GM23338 (cell line): ENCODE data around the gene HSF4. TPM values are rescaled to one million over a fixed set of nuclear protein-coding genes. Genes with fewer than 3 reads are reported as not detected.

Source experiments
- ATAC-seq: fragments of 200-7000 bp; cut with Tn5 transposase; 3 replicates; pipeline ENCODE4 v1.9.1; 2020
- DNase-seq: peaks from one replicate; pipeline ENCODE4 v3.0.0-alpha.2; 2015; ENCODE audit warnings: low spot score
- H2AFZ ChIP-seq: fragments of 200-600 bp; sonication (generic); 2 replicates; pipeline ENCODE4 v1.8.0; 2016; ENCODE audit warnings: antibody characterized with exemption, mild to moderate bottlenecking, moderate library complexity
- H3F3A ChIP-seq: fragments of 200-600 bp; sonication (generic); replicated peaks from 2 replicates; pipeline ENCODE4 v1.8.0; 2017; ENCODE audit warnings: antibody characterized with exemption, mixed run types, low read depth
- H3K27ac ChIP-seq: fragments of 200-600 bp; sonication (generic); 2 replicates; pipeline ENCODE4 v1.6.1; 2016; ENCODE audit warnings: low read depth
- H3K27me3 ChIP-seq: fragments of 200-600 bp; sonication (generic); 2 replicates; pipeline ENCODE4 v1.8.0; 2016; ENCODE audit warnings: mild to moderate bottlenecking, mixed run types, moderate library complexity; ENCODE audit not compliant: insufficient read depth
- H3K36me3 ChIP-seq: fragments of 200-600 bp; sonication (generic); 2 replicates; pipeline ENCODE4 v1.8.0; 2016; ENCODE audit warnings: mild to moderate bottlenecking; ENCODE audit not compliant: insufficient read depth
- H3K4me1 ChIP-seq: fragments of 200-600 bp; sonication (generic); 2 replicates; pipeline ENCODE4 v1.8.0; 2016; ENCODE audit warnings: mild to moderate bottlenecking, moderate library complexity; ENCODE audit not compliant: insufficient read depth
- H3K4me2 ChIP-seq: fragments of 200-600 bp; sonication (generic); 2 replicates; pipeline ENCODE4 v1.7.1; 2017; ENCODE audit warnings: mixed run types
- H3K4me3 ChIP-seq: fragments of 200-600 bp; sonication (generic); 2 replicates; pipeline ENCODE4 v1.6.1; 2016; ENCODE audit warnings: mixed run types
- H3K79me2 ChIP-seq: fragments of 200-600 bp; sonication (generic); replicated peaks from 2 replicates; pipeline ENCODE4 v1.8.0; 2017; ENCODE audit warnings: mild to moderate bottlenecking; ENCODE audit not compliant: insufficient read depth
- H3K9me2 ChIP-seq: fragments of 200-600 bp; sonication (generic); 2 replicates; pipeline ENCODE4 v1.8.0; 2017; ENCODE audit not compliant: insufficient read depth
- H4K20me1 ChIP-seq: fragments of 200-600 bp; sonication (generic); replicated peaks from 2 replicates; pipeline ENCODE4 v1.8.0; 2017; ENCODE audit warnings: mild to moderate bottlenecking; ENCODE audit not compliant: insufficient read depth
- H3K27ac Mint-ChIP-seq: 2 replicates; pipeline ENCODE4 v1.8.0; 2020; ENCODE audit warnings: inconsistent platforms, mild to moderate bottlenecking, moderate library complexity, mixed read lengths
- H3K27me3 Mint-ChIP-seq: 3 replicates; pipeline ENCODE4 v1.8.0; 2022; ENCODE audit warnings: low read depth, mild to moderate bottlenecking, moderate library complexity, mixed read lengths, inconsistent platforms; ENCODE audit not compliant: insufficient read depth, poor library complexity
- H3K36me3 Mint-ChIP-seq: 3 replicates; pipeline ENCODE4 v1.8.0; 2021; ENCODE audit warnings: low read depth, mild to moderate bottlenecking, inconsistent platforms, moderate library complexity, mixed read lengths
- H3K4me1 Mint-ChIP-seq: 3 replicates; pipeline ENCODE4 v1.8.0; 2020; ENCODE audit warnings: mild to moderate bottlenecking, inconsistent platforms, mixed read lengths
- H3K4me3 Mint-ChIP-seq: 3 replicates; pipeline ENCODE4 v1.8.0; 2021; ENCODE audit warnings: moderate library complexity, mild to moderate bottlenecking, inconsistent platforms, mixed read lengths
- H3K9me3 Mint-ChIP-seq: 3 replicates; pipeline ENCODE4 v1.8.0; 2020; ENCODE audit warnings: moderate library complexity, mild to moderate bottlenecking, inconsistent platforms, mixed read lengths
- CREB1 ChIP-seq: fragments of 250-450 bp; sonication (Bioruptor Pico); IDR thresholded peaks from 2 replicates; pipeline ENCODE4 v1.5.0; 2020; ENCODE audit warnings: low read depth, mild to moderate bottlenecking, moderate library complexity
- EZH2 ChIP-seq: fragments of 200-600 bp; sonication (generic); IDR thresholded peaks from one replicate; pipeline ENCODE4 v1.8.0; 2017; ENCODE audit warnings: antibody characterized with exemption, mild to moderate bottlenecking, low read depth; ENCODE audit not compliant: unreplicated experiment
- EZH2phosphoT487 ChIP-seq: fragments of 200-600 bp; sonication (generic); IDR thresholded peaks from one replicate; pipeline ENCODE4 v1.8.1; 2018; ENCODE audit warnings: antibody characterized with exemption; ENCODE audit not compliant: unreplicated experiment
- JUNB ChIP-seq: IDR thresholded peaks from one replicate; pipeline ENCODE4 v1.6.1; 2016; ENCODE audit warnings: antibody characterized with exemption; ENCODE audit not compliant: unreplicated experiment
- NANOG ChIP-seq: IDR thresholded peaks from 2 replicates; pipeline ENCODE4 v1.6.1; 2016; ENCODE audit warnings: antibody characterized with exemption, borderline replicate concordance
- POLR2AphosphoS5 ChIP-seq: IDR thresholded peaks from 2 replicates; pipeline ENCODE4 v1.6.1; 2016; ENCODE audit warnings: antibody characterized with exemption, low read depth
- STAT1 ChIP-seq: IDR thresholded peaks from one replicate; pipeline ENCODE4 v1.6.1; 2016; ENCODE audit warnings: antibody characterized with exemption; ENCODE audit not compliant: unreplicated experiment
- ZNF114 ChIP-seq: fragments of 250-450 bp; sonication (Bioruptor Pico); IDR thresholded peaks from 2 replicates; pipeline ENCODE4 v1.5.0; 2020; ENCODE audit warnings: mild to moderate bottlenecking, moderate library complexity
- ZNF331 ChIP-seq: fragments of 250-450 bp; sonication (Bioruptor Pico); IDR thresholded peaks from 2 replicates; pipeline ENCODE4 v1.5.0; 2020; ENCODE audit warnings: low read depth, mild to moderate bottlenecking, moderate library complexity
- polyA plus RNA-seq: library from polyadenylated mRNA; unstranded; fragments of >200 nt; fragmentation: Nextera tagmentation; extraction: Ambion mirVana; gene quantifications from 2 replicates; pipeline ENCODE4 v1.2.1, GENCODE V29; 2016
- total RNA-seq: library from RNA; depleted of rRNA; stranded (reverse); fragments of >200 nt; shearing (Covaris generic); gene quantifications from 2 replicates; pipeline ENCODE4 v1.2.3, GENCODE V29; 2014
- TF ChIP-seq, protein P1 (sequence below), 2 experiments: fragments of 200-600 bp in 1 of 2; sonication (generic) in 1 of 2; conservative IDR thresholded peaks; 2 replicates each; pipeline versions ENCODE4 v1.5.1 to v1.6.1; 2016 to 2017; ENCODE audit warnings: antibody characterized with exemption in 2 of 2, low read depth in 2 of 2, mild to moderate bottlenecking in 2 of 2, moderate library complexity in 1 of 2
- TF ChIP-seq, protein P2 (sequence below): IDR thresholded peaks from 2 replicates; pipeline ENCODE4 v1.6.1; 2016; ENCODE audit warnings: antibody characterized with exemption
- TF ChIP-seq, protein P3 (sequence below): fragments of 250-450 bp; sonication (Bioruptor Pico); IDR thresholded peaks from 2 replicates; pipeline ENCODE4 v1.5.0; 2020; ENCODE audit warnings: mild to moderate bottlenecking, moderate library complexity
- TF ChIP-seq, protein P4 (sequence below): IDR thresholded peaks from one replicate; pipeline ENCODE4 v1.6.1; 2018; ENCODE audit warnings: antibody characterized with exemption; ENCODE audit not compliant: unreplicated experiment

HSF4 gene
- total and polyA plus RNA-seq, 2 experiments from 2014 or later, result 0.19 to 1.3 TPM

DNA sequence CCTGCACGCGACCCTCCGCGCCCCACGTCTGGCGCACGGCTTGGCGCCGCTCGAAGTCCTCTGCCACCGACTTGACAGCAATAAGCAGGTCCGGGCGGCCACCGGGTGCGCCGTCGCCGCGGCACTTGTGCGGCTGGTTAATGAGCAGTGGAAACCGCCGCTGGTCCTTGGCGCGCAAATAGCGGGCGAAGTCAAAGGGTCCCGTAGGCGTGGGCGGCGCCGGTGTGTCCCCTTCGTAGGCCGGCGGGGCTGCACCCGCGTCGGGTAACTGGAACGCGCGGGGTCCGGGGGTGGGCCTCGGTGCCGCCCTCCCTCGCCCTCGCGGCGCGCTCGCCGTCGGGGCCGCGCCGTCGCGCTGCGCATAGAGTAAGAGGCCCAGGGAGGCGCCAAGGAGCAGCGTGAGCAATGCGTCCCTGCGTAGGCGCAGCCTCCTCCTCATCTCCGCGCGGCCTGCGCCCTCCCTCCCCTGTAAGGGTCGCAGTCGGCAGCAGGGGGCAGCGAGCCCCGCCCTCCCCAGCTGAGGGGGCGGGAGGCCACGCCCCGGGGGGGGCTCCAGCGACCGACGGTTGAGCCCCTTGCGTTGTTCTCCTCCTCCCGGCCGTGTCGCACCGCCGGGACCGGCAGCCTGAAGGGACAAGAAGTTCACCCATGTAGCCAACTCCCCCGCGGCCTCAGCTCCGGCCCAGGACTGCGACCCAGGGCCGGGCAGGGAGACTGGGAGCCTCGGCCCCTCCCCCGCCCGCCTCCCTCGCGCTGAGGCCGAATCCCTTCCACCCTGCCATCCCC is 14.3 kb upstream of the HSF4 start:
- no peak for TF ChIP-seq ZNF331
- no peak for TF ChIP-seq EZH2phosphoT487
- no peak for TF ChIP-seq NANOG
- TF ChIP-seq, protein P1, sequence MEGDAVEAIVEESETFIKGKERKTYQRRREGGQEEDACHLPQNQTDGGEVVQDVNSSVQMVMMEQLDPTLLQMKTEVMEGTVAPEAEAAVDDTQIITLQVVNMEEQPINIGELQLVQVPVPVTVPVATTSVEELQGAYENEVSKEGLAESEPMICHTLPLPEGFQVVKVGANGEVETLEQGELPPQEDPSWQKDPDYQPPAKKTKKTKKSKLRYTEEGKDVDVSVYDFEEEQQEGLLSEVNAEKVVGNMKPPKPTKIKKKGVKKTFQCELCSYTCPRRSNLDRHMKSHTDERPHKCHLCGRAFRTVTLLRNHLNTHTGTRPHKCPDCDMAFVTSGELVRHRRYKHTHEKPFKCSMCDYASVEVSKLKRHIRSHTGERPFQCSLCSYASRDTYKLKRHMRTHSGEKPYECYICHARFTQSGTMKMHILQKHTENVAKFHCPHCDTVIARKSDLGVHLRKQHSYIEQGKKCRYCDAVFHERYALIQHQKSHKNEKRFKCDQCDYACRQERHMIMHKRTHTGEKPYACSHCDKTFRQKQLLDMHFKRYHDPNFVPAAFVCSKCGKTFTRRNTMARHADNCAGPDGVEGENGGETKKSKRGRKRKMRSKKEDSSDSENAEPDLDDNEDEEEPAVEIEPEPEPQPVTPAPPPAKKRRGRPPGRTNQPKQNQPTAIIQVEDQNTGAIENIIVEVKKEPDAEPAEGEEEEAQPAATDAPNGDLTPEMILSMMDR (conservative IDR thresholded peaks at IDR 0.05; ENCODE audit: low read depth in 2 of 2), result peak in 1 of 2 experiments; percentile 75; a peak in 1 of 4 replicates
- no peak for TF ChIP-seq JUNB
- TF ChIP-seq, protein P2, sequence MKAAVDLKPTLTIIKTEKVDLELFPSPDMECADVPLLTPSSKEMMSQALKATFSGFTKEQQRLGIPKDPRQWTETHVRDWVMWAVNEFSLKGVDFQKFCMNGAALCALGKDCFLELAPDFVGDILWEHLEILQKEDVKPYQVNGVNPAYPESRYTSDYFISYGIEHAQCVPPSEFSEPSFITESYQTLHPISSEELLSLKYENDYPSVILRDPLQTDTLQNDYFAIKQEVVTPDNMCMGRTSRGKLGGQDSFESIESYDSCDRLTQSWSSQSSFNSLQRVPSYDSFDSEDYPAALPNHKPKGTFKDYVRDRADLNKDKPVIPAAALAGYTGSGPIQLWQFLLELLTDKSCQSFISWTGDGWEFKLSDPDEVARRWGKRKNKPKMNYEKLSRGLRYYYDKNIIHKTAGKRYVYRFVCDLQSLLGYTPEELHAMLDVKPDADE, result no peak
- TF ChIP-seq POLR2AphosphoS5, result peak; percentile 2; the same call in 1 of the 2 replicates
- TF ChIP-seq, protein P3, sequence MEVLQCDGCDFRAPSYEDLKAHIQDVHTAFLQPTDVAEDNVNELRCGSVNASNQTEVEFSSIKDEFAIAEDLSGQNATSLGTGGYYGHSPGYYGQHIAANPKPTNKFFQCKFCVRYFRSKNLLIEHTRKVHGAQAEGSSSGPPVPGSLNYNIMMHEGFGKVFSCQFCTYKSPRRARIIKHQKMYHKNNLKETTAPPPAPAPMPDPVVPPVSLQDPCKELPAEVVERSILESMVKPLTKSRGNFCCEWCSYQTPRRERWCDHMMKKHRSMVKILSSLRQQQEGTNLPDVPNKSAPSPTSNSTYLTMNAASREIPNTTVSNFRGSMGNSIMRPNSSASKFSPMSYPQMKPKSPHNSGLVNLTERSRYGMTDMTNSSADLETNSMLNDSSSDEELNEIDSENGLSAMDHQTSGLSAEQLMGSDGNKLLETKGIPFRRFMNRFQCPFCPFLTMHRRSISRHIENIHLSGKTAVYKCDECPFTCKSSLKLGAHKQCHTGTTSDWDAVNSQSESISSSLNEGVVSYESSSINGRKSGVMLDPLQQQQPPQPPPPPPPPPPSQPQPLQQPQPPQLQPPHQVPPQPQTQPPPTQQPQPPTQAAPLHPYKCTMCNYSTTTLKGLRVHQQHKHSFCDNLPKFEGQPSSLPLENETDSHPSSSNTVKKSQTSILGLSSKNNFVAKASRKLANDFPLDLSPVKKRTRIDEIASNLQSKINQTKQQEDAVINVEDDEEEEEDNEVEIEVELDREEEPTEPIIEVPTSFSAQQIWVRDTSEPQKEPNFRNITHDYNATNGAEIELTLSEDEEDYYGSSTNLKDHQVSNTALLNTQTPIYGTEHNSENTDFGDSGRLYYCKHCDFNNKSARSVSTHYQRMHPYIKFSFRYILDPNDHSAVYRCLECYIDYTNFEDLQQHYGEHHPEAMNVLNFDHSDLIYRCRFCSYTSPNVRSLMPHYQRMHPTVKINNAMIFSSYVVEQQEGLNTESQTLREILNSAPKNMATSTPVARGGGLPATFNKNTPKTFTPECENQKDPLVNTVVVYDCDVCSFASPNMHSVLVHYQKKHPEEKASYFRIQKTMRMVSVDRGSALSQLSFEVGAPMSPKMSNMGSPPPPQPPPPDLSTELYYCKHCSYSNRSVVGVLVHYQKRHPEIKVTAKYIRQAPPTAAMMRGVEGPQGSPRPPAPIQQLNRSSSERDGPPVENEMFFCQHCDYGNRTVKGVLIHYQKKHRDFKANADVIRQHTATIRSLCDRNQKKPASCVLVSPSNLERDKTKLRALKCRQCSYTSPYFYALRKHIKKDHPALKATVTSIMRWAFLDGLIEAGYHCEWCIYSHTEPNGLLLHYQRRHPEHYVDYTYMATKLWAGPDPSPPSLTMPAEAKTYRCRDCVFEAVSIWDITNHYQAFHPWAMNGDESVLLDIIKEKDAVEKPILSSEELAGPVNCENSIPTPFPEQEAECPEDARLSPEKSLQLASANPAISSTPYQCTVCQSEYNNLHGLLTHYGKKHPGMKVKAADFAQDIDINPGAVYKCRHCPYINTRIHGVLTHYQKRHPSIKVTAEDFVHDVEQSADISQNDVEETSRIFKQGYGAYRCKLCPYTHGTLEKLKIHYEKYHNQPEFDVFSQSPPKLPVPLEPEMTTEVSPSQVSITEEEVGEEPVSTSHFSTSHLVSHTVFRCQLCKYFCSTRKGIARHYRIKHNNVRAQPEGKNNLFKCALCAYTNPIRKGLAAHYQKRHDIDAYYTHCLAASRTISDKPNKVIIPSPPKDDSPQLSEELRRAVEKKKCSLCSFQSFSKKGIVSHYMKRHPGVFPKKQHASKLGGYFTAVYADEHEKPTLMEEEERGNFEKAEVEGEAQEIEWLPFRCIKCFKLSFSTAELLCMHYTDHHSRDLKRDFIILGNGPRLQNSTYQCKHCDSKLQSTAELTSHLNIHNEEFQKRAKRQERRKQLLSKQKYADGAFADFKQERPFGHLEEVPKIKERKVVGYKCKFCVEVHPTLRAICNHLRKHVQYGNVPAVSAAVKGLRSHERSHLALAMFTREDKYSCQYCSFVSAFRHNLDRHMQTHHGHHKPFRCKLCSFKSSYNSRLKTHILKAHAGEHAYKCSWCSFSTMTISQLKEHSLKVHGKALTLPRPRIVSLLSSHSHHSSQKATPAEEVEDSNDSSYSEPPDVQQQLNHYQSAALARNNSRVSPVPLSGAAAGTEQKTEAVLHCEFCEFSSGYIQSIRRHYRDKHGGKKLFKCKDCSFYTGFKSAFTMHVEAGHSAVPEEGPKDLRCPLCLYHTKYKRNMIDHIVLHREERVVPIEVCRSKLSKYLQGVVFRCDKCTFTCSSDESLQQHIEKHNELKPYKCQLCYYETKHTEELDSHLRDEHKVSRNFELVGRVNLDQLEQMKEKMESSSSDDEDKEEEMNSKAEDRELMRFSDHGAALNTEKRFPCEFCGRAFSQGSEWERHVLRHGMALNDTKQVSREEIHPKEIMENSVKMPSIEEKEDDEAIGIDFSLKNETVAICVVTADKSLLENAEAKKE (CRISPR knock-in tag), result no peak
- TF ChIP-seq, protein P4, sequence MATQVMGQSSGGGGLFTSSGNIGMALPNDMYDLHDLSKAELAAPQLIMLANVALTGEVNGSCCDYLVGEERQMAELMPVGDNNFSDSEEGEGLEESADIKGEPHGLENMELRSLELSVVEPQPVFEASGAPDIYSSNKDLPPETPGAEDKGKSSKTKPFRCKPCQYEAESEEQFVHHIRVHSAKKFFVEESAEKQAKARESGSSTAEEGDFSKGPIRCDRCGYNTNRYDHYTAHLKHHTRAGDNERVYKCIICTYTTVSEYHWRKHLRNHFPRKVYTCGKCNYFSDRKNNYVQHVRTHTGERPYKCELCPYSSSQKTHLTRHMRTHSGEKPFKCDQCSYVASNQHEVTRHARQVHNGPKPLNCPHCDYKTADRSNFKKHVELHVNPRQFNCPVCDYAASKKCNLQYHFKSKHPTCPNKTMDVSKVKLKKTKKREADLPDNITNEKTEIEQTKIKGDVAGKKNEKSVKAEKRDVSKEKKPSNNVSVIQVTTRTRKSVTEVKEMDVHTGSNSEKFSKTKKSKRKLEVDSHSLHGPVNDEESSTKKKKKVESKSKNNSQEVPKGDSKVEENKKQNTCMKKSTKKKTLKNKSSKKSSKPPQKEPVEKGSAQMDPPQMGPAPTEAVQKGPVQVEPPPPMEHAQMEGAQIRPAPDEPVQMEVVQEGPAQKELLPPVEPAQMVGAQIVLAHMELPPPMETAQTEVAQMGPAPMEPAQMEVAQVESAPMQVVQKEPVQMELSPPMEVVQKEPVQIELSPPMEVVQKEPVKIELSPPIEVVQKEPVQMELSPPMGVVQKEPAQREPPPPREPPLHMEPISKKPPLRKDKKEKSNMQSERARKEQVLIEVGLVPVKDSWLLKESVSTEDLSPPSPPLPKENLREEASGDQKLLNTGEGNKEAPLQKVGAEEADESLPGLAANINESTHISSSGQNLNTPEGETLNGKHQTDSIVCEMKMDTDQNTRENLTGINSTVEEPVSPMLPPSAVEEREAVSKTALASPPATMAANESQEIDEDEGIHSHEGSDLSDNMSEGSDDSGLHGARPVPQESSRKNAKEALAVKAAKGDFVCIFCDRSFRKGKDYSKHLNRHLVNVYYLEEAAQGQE, result no peak
- TF ChIP-seq EZH2, result no peak
- TF ChIP-seq STAT1, result no peak
- TF ChIP-seq CREB1, result peak; percentile 55
- no peak for TF ChIP-seq ZNF114
- Histone ChIP-seq H3K4me2 (peak overlapping the region; percentile 94), H3K27ac (no peak overlapping the region), H3K4me1 (peaks cover 6% of the 10 kb centered on the region; the same call in 1 of the 2 replicates), H3K4me3 (peak overlapping the region; percentile 77), H4K20me1 (no peaks in the 10 kb centered on the region; the same call in 1 of the 2 replicates), H3K27me3 (peaks cover 72% of the 10 kb centered on the region), H3K79me2 (no peaks in the 10 kb centered on the region), H3K9me2 (no peaks in the 10 kb centered on the region), H3K36me3 (no peaks in the 10 kb centered on the region), H3F3A (0 out of 2 replicates have a peak, but pooled peaks cover 7% of the 10 kb centered on the region), H2AFZ (peak overlapping the region; percentile 97)
- peak; percentile 67 for ATAC-seq
- Mint-ChIP-seq H3K4me3 (peak overlapping the region; percentile 75; the same call in 2 of the 3 replicates), H3K27me3 (peaks cover 52% of the 10 kb centered on the region), H3K27ac (no peak overlapping the region), H3K4me1 (peaks cover 10% of the 10 kb centered on the region; the same call in 2 of the 3 replicates), H3K36me3 (peaks cover 16% of the 10 kb centered on the region), H3K9me3 (no peaks in the 10 kb centered on the region)
- DNase-seq, result peak; percentile 83
